BLaER1 treated with 17β-estradiol and CSF1 and Interleukin-3, amounts not matched to agents 10 nM and 100 nM (cell line): Measurements from ENCODE around the gene DFFA.
"Not testable (repeated sequence)": the region's sequence is repeated elsewhere in the genome, so short reads cannot be mapped to it uniquely, and the experiment has no call there.

ENCODE experiments used
- H3K27ac ChIP-seq, 11 experiments: shearing (Covaris generic); formaldehyde crosslinking; 2 replicates each; pipeline ENCODE4 v1.8.1; 2022
- H3K27me3 ChIP-seq, 11 experiments: shearing (Covaris generic); formaldehyde crosslinking; 2 replicates each; pipeline ENCODE4 v1.8.1; 2022
- H3K36me3 ChIP-seq, 11 experiments: shearing (Covaris generic); formaldehyde crosslinking; 2 replicates each; pipeline ENCODE4 v1.8.1; 2022
- H3K4me1 ChIP-seq, 10 experiments: shearing (Covaris generic); formaldehyde crosslinking; 2 replicates each; pipeline ENCODE4 v1.8.1; 2022
- H3K4me2 ChIP-seq, 11 experiments: shearing (Covaris generic); formaldehyde crosslinking; 2 replicates each; pipeline ENCODE4 v1.8.1; 2022
- H3K4me3 ChIP-seq, 10 experiments: shearing (Covaris generic); formaldehyde crosslinking; 2 replicates each; pipeline ENCODE4 v1.8.1; 2022
- H3K9ac ChIP-seq, 11 experiments: shearing (Covaris generic); formaldehyde crosslinking; 2 replicates each; pipeline ENCODE4 v1.8.1; 2022
- H3K9me3 ChIP-seq, 11 experiments: shearing (Covaris generic); formaldehyde crosslinking; replicated peaks in 1 of 11; 2 replicates each; pipeline ENCODE4 v1.8.1; 2022
- H4K20me1 ChIP-seq, 11 experiments: shearing (Covaris generic); formaldehyde crosslinking; 2 replicates each; pipeline ENCODE4 v1.8.1; 2022
- Cebpa-rat ChIP-seq, 11 experiments: shearing (Covaris generic); IDR thresholded peaks; 2 replicates each; pipeline ENCODE4 v1.8.1; 2022

Gene DFFA

DNA sequence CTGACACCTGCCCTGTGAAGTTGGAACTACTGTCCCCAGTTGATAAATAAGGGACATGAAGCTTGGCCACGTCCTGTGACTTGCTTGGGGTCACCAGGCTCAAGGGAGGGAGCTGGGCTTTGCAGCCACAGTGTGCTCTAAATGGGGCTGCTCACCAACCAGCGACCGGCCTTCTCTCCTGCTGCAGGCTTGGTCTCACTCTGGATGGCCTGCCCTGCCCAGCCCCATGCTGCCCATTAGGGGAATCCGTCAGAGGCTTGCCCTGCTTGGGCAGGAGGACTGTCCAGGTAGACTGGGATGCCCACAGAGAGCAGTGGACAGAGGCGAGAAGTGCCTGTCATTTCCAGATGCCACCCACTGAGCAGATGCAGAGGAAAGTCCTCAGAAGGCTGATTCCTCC is 43.3 kb downstream of the DFFA start:
- H3K4me2 ChIP-seq: peak overlapping the region in 2 of 11 experiments; percentile 90 to 96; a peak in 4 of 22 replicates
- no peaks in the 10 kb centered on the region for H4K20me1 ChIP-seq
- no peak for TF ChIP-seq Cebpa-rat (IDR thresholded peaks at IDR 0.05)
- peaks cover 14 to 49% (median 40%) of the 10 kb centered on the region in 10 experiments for H3K4me1 ChIP-seq
- no peaks in the 10 kb centered on the region for H3K9me3 ChIP-seq
- peak overlapping the region in 6 of 11 experiments; percentile 29 to 92 (median 84); a peak in 6 of 22 replicates for H3K9ac ChIP-seq
- no peak overlapping the region for H3K27ac ChIP-seq
- H3K36me3 ChIP-seq: peaks cover 0 to 4% (median 0%) of the 10 kb centered on the region in 11 experiments; a peak in 3 of 22 replicates
- H3K27me3 ChIP-seq: no peaks in the 10 kb centered on the region
- H3K4me3 ChIP-seq: no peak overlapping the region

DNA sequence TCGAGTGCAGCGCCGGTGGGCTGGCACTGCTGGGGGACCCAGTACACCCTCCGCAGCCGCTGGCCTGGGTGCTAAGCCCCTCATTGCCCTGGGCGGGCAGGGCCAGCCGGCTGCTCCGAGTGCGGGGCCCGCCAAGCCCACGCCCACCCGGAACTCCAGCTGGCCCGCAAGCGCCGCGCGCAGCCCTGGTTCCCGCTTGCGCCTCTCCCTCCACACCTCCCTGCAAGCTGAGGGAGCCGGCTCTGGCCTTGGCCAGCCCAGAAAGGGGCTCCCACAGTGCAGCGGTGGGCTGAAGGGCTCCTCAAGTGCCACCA is 45.8 kb downstream of the DFFA start:
- H3K9ac ChIP-seq, H3K27ac ChIP-seq, H3K4me3 ChIP-seq, H3K4me2 ChIP-seq, H3K9me3 ChIP-seq, H3K27me3 ChIP-seq: not testable (repeated sequence)
- H3K36me3 ChIP-seq: peaks cover 12 to 29% (median 18%) of the 10 kb centered on the region in 11 experiments
- peaks cover 0 to 11% (median 0%) of the 10 kb centered on the region in 11 experiments; a peak in 1 of 22 replicates for H4K20me1 ChIP-seq
- H3K4me1 ChIP-seq: peaks cover 12 to 26% (median 15%) of the 10 kb centered on the region in 10 experiments

DNA sequence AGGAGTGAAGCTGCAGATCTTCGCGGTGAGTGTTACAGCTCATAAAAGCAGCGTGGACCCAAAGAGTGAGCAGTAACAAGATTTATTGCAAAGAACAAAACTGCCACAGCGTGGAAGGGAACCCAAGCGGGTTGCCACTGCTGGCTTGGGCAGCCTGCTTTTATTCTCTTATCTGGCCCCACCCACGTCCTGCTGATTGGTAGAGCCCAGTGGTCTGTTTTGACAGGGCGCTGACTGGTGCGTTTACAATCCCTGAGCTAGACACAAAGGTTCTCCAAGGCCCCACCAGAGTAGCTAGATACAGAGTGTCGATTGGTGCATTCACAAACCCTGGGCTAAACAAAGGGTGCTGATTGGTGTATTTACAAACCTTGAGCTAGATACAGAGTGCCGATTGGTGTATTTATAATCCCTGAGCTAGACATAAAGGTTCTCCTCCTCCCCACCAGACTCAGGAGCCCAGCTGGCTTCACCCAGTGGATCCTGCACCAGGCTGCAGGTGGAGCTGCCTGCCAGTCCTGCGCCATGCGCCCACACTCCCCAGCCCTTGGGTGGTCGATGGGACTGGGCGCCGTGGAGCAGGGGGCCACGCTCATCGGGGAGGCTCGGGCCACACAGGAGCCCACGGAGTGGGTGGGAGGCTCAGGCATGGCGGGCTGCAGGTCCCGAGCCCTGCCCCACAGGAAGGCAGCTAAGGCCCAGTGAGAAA is 46.3 kb downstream of the DFFA start:
- H3K9ac ChIP-seq, H3K4me2 ChIP-seq, H3K27me3 ChIP-seq, H3K4me3 ChIP-seq, H3K9me3 ChIP-seq: not testable (repeated sequence)
- Histone ChIP-seq H3K36me3 (peaks cover 17 to 34% (median 23%) of the 10 kb centered on the region in 11 experiments), H3K4me1 (peaks cover 7 to 20% (median 11%) of the 10 kb centered on the region in 10 experiments), H3K27ac (peak overlapping the region in 1 of 11 experiments; percentile 11; a peak in 1 of 22 replicates), H4K20me1 (peaks cover 0 to 11% (median 0%) of the 10 kb centered on the region in 11 experiments; a peak in 1 of 22 replicates)

DNA sequence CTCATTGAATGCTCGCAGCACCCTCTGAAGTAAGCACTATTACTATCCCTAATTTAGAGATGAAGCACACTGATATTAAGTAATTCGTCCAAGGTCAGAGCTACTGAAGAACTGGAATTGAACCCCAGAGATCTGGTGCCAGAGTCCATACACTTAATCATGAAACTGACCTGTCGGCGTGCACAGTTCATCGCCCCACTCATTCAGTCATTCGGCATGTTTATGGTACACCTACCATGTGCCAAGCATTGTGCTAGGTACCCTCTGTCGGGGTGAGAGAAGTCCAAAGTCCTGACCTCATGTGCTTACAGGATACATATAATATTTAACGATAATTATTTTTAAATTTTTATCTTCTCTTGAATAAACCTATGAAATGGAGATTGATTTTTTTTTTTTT is 47.7 kb downstream of the DFFA start:
- Histone ChIP-seq H3K9me3 (no peaks in the 10 kb centered on the region), H3K27ac (peak overlapping the region in 1 of 11 experiments; percentile 17; a peak in 2 of 22 replicates), H4K20me1 (peaks cover 0 to 11% (median 0%) of the 10 kb centered on the region in 11 experiments; a peak in 1 of 22 replicates), H3K4me2 (no peak overlapping the region), H3K9ac (peak overlapping the region in 1 of 11 experiments; percentile 1; a peak in 1 of 22 replicates), H3K4me1 (peaks cover 3 to 16% (median 7%) of the 10 kb centered on the region in 10 experiments), H3K4me3 (no peak overlapping the region), H3K27me3 (no peaks in the 10 kb centered on the region), H3K36me3 (peaks cover 30 to 47% (median 37%) of the 10 kb centered on the region in 11 experiments)
- no peak for TF ChIP-seq Cebpa-rat (IDR thresholded peaks at IDR 0.05)

DNA sequence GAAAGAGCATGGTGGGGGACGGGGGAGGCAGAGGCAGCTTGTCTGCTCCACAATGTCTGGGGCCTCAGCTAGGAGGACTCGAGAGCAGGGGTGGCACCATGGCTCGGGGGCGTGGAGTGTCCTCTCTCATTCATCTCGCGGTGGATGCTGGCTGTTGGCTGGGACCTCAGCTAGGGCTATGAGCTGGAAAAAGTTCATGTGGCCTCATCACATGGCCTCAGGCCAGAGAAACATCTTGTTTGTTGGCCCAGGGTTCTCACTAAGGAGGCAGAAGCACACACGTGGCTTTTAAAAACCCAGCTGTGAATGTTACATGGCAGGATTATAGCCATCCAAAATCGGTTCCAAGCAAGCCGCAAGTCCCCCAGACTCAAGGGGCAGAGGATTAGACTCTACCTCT is 48.3 kb downstream of the DFFA start:
- peaks cover 0 to 11% (median 0%) of the 10 kb centered on the region in 11 experiments; a peak in 1 of 22 replicates for H4K20me1 ChIP-seq
- TF ChIP-seq Cebpa-rat (IDR thresholded peaks at IDR 0.05): no peak
- H3K27ac ChIP-seq: peak overlapping the region in 6 of 11 experiments; percentile 2 to 54 (median 22); a peak in 7 of 22 replicates
- peaks cover 0 to 10% (median under 1%) of the 10 kb centered on the region in 10 experiments; a peak in 5 of 20 replicates for H3K4me1 ChIP-seq
- H3K27me3 ChIP-seq: no peaks in the 10 kb centered on the region
- H3K4me2 ChIP-seq: no peak overlapping the region
- H3K4me3 ChIP-seq: no peak overlapping the region
- H3K9me3 ChIP-seq: no peaks in the 10 kb centered on the region
- H3K9ac ChIP-seq: peak overlapping the region in 3 of 11 experiments; percentile 1 to 33 (median 18); a peak in 2 of 22 replicates
- H3K36me3 ChIP-seq: peaks cover 37 to 53% (median 43%) of the 10 kb centered on the region in 11 experiments

DNA sequence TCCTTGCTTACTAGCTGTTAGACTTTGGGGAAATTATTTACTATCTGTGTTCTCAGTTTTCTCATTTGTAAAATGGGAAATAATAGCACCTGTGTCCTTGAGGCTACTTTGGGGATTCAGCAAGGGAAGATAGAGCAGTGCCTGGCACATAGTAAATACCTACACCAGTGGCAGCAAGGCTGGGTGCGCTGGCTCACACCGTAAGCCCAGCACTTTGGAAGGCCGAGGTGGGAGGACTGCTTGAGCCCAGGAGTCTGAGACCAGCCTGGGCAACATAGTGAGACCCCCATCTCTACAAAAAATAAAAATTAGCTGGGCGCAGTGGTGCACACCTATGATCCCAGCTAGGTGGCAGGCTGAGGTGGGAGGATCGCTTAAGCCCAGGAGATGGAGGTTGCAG is 50.7 kb downstream of the DFFA start:
- Histone ChIP-seq H3K9ac (0 out of 22 replicates have a peak overlapping the region, but pooled peaks of 2 of the 11 experiments have one; percentile 8 to 22), H3K36me3 (peaks cover 61 to 77% (median 67%) of the 10 kb centered on the region in 11 experiments), H3K4me2 (no peak overlapping the region), H3K4me3 (no peak overlapping the region), H3K27me3 (no peaks in the 10 kb centered on the region), H3K27ac (peak overlapping the region in 2 of 11 experiments; percentile 8 to 20; a peak in 1 of 22 replicates), H4K20me1 (peaks cover 0 to 12% (median 0%) of the 10 kb centered on the region in 11 experiments; a peak in 2 of 22 replicates), H3K9me3 (no peaks in the 10 kb centered on the region), H3K4me1 (peaks cover 0 to 1% (median 0%) of the 10 kb centered on the region in 10 experiments; a peak in 5 of 20 replicates)
- no peak for TF ChIP-seq Cebpa-rat (IDR thresholded peaks at IDR 0.05)

DNA sequence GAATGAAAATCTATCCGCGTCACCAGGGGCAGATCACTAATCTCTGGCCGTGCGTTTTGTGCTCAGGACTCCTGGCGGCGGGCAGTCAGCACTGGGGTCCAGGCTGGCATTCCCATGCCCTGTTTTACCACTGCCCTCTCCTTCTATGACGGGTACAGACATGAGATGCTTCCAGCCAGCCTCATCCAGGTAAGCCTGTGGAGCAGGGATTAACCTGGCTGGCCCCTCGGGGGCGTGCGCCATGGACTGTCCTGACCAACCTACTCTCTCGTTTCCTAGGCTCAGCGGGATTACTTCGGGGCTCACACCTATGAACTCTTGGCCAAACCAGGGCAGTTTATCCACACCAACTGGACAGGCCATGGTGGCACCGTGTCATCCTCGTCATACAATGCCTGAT is 53.0 kb downstream of the DFFA start:
- Histone ChIP-seq H4K20me1 (peaks cover 0 to 12% (median 0%) of the 10 kb centered on the region in 11 experiments; a peak in 3 of 22 replicates), H3K27ac (peak overlapping the region in 5 of 11 experiments; percentile 31 to 44 (median 34); a peak in 5 of 22 replicates), H3K9ac (peak overlapping the region in 2 of 11 experiments; percentile 7 to 10; a peak in 2 of 22 replicates), H3K4me3 (no peak overlapping the region), H3K36me3 (peaks cover 76 to 95% (median 85%) of the 10 kb centered on the region in 11 experiments), H3K9me3 (no peaks in the 10 kb centered on the region), H3K4me2 (no peak overlapping the region), H3K4me1 (peaks cover 7 to 24% (median 22%) of the 10 kb centered on the region in 10 experiments; a peak in 19 of 20 replicates), H3K27me3 (no peaks in the 10 kb centered on the region)
- no peak for TF ChIP-seq Cebpa-rat (IDR thresholded peaks at IDR 0.05)

DNA sequence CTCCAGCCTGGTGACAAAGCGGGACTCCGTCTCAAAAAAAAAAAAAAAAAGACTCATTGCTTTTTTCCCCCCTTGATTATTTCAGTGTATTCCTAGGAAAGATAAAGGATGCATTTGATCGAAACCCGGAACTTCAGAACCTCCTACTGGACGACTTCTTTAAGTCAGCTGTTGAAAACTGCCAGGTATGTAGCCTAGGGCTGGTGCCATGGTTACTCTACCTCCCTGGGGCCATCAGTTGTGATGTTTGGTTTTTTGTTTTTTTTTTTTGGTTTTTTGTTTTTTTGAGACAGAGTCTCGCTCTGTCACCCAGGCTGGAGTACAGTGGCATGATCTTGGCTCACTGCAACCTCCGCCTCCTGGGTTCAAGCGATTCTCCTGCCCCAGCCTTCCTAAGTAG is 53.6 kb downstream of the DFFA start:
- Histone ChIP-seq H3K27ac (peak overlapping the region in 4 of 11 experiments; percentile 10 to 91 (median 60); a peak in 3 of 22 replicates), H3K36me3 (peaks cover 82 to 99% (median 91%) of the 10 kb centered on the region in 11 experiments)
- not testable (repeated sequence) for H3K9me3 ChIP-seq

DNA sequence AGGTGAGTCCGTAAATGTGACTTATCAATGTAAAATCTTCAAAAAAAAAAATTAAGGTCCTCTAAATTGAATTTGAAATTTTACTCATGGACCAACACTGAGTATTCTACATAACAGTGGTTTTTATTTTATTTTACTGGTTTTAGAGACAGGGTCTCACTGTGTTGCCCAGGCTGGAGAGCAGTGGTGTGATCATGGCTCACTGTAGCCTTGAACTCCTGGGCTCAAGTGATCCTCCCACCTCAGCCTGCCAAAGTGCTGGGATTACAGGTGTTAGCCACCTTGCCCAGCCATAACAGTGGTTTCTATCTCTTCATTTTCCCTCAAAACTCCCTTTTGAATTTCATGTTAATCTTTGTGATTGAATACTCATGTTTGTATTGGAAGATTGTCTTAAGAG is 56.4 kb downstream of the DFFA start:
- H3K4me1 ChIP-seq: peaks cover 7 to 53% (median 32%) of the 10 kb centered on the region in 10 experiments; a peak in 19 of 20 replicates
- peak overlapping the region in 10 of 11 experiments; percentile 56 to 81 (median 74); a peak in 19 of 22 replicates for H3K9ac ChIP-seq
- H3K4me2 ChIP-seq: peak overlapping the region in 7 of 11 experiments; percentile 73 to 88 (median 84); a peak in 14 of 22 replicates
- H3K36me3 ChIP-seq: peaks cover 88 to 100% (median 95%) of the 10 kb centered on the region in 11 experiments
- not testable (repeated sequence) for H3K9me3 ChIP-seq, H3K27me3 ChIP-seq, H3K4me3 ChIP-seq
- H3K27ac ChIP-seq: peak overlapping the region; percentile 71 to 95 (median 89)
- peaks cover 0 to 21% (median 0%) of the 10 kb centered on the region in 11 experiments; a peak in 3 of 22 replicates for H4K20me1 ChIP-seq

More for the DNA sequence above, 53.6 kb downstream of the DFFA start:
- Histone ChIP-seq H3K9ac (peak overlapping the region in 1 of 11 experiments; percentile 15; a peak in 1 of 22 replicates), H3K4me1 (peaks cover 7 to 30% (median 28%) of the 10 kb centered on the region in 10 experiments; a peak in 19 of 20 replicates), H4K20me1 (peaks cover 0 to 12% (median 0%) of the 10 kb centered on the region in 11 experiments; a peak in 3 of 22 replicates)
- not testable (repeated sequence) for H3K4me2 ChIP-seq, H3K27me3 ChIP-seq, H3K4me3 ChIP-seq
